GM12878 (cell line): ENCODE results near the gene CLUH. TPM values are rescaled to one million over a fixed set of nuclear protein-coding genes. Genes with fewer than 3 reads are reported as not detected.
A peak's percentile ranks its signal among the peaks of the same experiment; 100 is the strongest.

Experiments
- DPF2 ChIP-seq: fragments of 450-650 bp; IDR thresholded peaks from 2 replicates; pipeline ENCODE4 v1.6.1; 2017; ENCODE audit warnings: mild to moderate bottlenecking
- FOXK2 ChIP-seq: fragments of 450-650 bp; IDR thresholded peaks from 2 replicates; pipeline ENCODE4 v1.6.1; 2017; ENCODE audit warnings: mild to moderate bottlenecking, moderate library complexity
- REST ChIP-seq: IDR thresholded peaks from 2 replicates; pipeline ENCODE4 v1.6.1; 2012; ENCODE audit warnings: mild to moderate bottlenecking, low read depth, low read length
- SPI1 ChIP-seq: IDR thresholded peaks from 2 replicates; pipeline ENCODE4 v1.6.1; 2011; ENCODE audit warnings: low read depth, mild to moderate bottlenecking, low read length, moderate library complexity, borderline replicate concordance; ENCODE audit not compliant: insufficient read depth
- TCF12 ChIP-seq: IDR thresholded peaks from 2 replicates; pipeline ENCODE4 v1.6.1; 2011; ENCODE audit warnings: low read depth, mild to moderate bottlenecking, low read length
- USF2 ChIP-seq: IDR thresholded peaks from 2 replicates; pipeline ENCODE4 v1.6.1; 2011; ENCODE audit warnings: low read depth, low read length, improper control_type of control experiment, borderline replicate concordance
- ZBTB11 ChIP-seq: fragments of 450-650 bp; formaldehyde crosslinking; IDR thresholded peaks from 2 replicates; pipeline ENCODE4 v1.5.0; 2022; ENCODE audit warnings: mild to moderate bottlenecking, missing genetic modification characterization
- ZBTB40 ChIP-seq: fragments of 450-650 bp; IDR thresholded peaks from 2 replicates; pipeline ENCODE4 v1.6.1; 2016; ENCODE audit warnings: mild to moderate bottlenecking, moderate library complexity, borderline replicate concordance
- ZNF622 ChIP-seq: fragments of 450-650 bp; IDR thresholded peaks from 2 replicates; pipeline ENCODE4 v1.6.1; 2017; ENCODE audit warnings: mild to moderate bottlenecking, inconsistent platforms
- polyA plus RNA-seq, 11 experiments: library from polyadenylated mRNA; depleted of rRNA in 4 of 11; unstranded in 6 of 11; stranded (reverse) in 5 of 11; fragments of >200 nt; fragmentation: Nextera tagmentation in 4 of 11; fragmentation: Illumina TruSeq in 1 of 11; extraction: Ambion mirVana in 4 of 11; extraction: Trizol in 1 of 11; gene quantifications; 1 replicate in 1 of 11; 2 replicates in 10 of 11; pipeline versions ENCODE4 v1.2.1 to v1.2.3, GENCODE V29; 2011 to 2016; ENCODE audit warnings: inconsistent platforms in 2 of 11, missing spikeins in 2 of 11, low read depth in 1 of 11
- total RNA-seq, 4 experiments: library from RNA; depleted of rRNA in 3 of 4; stranded (reverse); fragments of >200 nt in 3 of 4; fragmentation: Illumina TruSeq in 1 of 4; extraction: Trizol in 1 of 4; gene quantifications; 2 replicates each; pipeline versions ENCODE4 v1.2.1 to v1.2.3, GENCODE V29; 2013 to 2021
- TF ChIP-seq, protein P1 (sequence below): IDR thresholded peaks from 2 replicates; pipeline ENCODE4 v1.6.1; 2012; ENCODE audit warnings: low read depth, low read length, improper control_type of control experiment

Gene CLUH
- total and polyA plus RNA-seq, 10 of the 15 experiments (the other 5 are each of a cell fraction or from before 2014, with no cell fraction given): 0.11 to 147 (median 60.2) TPM

GRCh38 chr17:2749784-2750181, 38.2 kb upstream of the CLUH start (continued):
- TF ChIP-seq ZBTB11 (CRISPR knock-in tag) (no peak), DPF2 (no peak), ZNF622 (no peak), FOXK2 (no peak), REST (peak; percentile 100), ZBTB40 (no peak), SPI1 (no peak), TCF12 (0 out of 2 replicates have a peak, but pooled peaks have one; percentile 11), USF2 (no peak)
- TF ChIP-seq, protein P1, sequence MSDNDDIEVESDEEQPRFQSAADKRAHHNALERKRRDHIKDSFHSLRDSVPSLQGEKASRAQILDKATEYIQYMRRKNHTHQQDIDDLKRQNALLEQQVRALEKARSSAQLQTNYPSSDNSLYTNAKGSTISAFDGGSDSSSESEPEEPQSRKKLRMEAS: 0 out of 2 replicates have a peak, but pooled peaks have one; percentile 31
